GM18519 (cell line): Measurements from ENCODE around the gene LYZL2.
"Not testable (repeated sequence)": the region's sequence is repeated elsewhere in the genome, so short reads cannot be mapped to it uniquely, and the experiment has no call there.

ENCODE experiments used
- ATAC-seq: cut with Tn5 transposase; IDR thresholded peaks from one replicate; pipeline ENCODE4 v1.9.1; 2021; ENCODE audit warnings: mild to moderate bottlenecking, moderate library complexity; ENCODE audit not compliant: unreplicated experiment, low FRiP score

LYZL2 gene

DNA sequence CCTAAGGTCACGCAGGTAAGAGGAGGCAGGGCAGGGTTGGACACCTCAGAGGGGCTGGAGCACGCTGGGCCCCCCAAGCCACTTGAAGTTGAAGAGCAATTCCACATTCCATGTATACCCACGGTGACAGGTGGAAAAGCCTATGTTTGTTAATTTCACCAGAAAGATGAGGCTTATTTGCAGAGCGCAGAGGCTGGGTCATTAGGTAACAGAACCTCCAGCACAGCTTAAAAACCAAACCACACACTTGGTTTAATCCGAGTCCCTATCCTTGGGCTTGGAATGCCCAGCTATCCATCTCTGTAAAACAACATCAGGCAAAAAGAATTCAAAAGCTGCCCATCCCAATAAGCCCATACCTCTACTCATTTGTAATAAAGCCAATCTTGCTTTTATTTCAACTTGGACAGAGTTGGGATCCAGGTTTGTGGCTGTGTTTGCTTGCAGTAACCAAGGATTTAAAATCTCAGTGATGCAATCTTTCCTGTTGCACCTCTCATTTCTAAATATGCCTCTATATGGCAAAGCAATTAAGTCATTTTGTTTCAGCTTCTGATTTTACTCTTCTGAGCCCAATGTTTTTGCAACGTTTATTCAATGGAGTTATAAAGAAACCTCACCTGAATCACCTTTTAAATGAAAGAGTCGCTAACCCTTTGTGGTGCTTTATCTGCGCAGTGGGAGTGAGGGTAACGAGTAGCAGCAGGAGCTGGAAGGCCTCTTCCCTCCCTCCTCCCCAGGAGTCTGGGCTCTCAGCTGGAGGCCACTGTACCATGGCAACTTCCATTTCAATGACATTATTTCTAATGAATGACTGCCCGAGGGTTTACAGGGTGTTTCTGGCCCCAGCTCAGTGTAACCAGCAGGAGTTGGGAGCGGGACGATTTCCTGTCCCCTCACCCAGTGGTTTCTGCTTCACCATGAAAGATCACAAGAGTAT, 32.8 kb downstream of the LYZL2 start:
- ATAC-seq = not testable (repeated sequence)

DNA sequence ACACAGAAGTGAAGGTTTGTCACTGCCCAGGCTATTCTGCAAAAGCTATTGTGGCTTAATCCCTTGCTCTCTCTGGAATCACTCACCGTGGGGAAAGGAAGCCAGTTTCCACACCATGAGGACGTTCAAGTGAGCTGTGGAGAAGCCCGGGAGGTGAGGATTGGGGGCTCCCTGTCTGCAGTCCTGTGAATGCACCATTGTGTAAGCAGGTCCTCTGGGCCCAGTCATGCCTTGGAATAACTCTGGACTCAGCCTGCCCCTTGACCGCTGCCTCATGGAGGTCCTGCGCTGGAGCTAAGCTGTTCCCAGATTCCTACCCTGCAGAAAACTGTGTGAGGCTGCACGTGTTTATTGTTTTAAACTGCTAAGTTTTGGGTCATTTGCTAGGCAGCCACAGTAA, 33.5 kb downstream of the LYZL2 start:
- no peak for ATAC-seq

DNA sequence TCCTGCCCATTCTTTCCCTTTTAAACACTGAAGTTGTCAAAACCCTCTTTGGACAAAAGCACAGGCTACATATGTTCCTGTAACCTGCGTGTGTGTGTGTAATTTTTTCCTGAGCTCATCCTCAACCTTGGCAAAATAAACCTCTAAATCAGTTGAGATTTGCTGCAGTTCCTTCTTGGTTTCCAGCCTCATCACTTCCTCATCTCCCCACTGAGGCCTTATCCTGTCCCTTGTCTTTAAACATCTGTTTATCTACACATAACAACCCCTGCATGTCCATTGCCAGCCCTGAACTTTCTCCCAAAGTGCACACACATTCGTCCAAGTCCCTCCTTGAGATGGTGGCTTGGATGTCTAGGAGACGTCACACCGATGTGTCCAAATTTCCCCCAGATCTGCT, 35.5 kb downstream of the LYZL2 start:
- no peak for ATAC-seq

DNA sequence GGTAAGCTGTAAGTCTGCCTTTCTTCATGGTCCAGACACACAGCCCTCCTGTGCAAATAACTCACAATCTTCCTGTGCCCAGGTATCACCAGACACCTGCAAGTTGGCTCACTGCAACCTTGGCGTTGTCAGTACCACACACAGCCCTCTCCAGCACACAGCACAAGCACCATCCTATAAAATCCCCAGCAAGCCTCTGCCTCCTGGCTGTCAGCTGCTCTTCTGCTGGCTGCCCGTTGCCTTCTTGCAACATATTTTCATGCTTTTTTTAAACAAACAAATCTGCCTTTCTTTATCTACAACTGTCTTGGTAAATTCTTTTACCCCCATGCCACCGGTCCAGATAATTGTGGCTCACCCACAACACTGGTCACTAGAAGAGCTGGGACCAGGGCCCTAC, 36.8 kb downstream of the LYZL2 start:
- not testable (repeated sequence) for ATAC-seq

DNA sequence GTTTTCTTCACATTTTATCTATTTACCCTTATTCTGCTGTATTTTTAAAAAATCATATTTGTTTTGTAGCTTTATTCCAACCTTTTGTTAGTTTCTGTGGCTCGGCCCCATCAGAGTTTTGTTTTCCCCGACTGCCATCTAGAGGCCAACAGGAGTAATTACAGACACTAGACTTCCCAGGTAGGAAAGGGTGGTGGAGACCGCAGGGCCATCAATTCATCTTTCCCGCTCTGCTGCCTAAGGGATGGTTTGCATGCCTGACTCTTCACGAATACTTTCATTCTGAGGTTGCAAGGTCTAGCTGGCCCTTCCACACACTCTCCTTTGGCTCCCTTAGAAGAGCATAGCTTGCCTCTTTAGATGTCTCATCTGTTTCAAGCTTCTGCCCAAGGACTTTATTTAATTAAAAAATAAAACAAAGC, 38.3 kb downstream of the LYZL2 start:
- no peak for ATAC-seq

DNA sequence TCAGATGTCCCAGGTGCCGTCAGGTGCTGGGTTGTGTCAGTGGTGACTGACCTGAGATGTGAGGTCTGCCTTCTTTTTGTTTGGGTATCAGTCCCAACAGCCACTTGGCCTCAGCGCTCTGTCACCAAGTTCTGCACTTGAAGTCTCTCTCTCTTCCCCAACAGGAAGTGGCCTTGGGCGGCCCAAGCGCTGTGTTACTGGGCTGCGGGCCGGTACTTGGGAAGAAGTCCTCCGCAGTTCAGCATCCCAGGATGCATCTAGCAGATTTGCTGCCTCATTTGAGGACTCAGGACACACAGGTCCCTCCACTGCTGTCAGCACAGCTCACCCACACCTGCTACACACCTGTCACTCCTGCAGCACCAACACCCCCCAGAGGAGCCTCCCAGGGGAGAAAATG, 40.1 kb downstream of the LYZL2 start:
- no peak for ATAC-seq

DNA sequence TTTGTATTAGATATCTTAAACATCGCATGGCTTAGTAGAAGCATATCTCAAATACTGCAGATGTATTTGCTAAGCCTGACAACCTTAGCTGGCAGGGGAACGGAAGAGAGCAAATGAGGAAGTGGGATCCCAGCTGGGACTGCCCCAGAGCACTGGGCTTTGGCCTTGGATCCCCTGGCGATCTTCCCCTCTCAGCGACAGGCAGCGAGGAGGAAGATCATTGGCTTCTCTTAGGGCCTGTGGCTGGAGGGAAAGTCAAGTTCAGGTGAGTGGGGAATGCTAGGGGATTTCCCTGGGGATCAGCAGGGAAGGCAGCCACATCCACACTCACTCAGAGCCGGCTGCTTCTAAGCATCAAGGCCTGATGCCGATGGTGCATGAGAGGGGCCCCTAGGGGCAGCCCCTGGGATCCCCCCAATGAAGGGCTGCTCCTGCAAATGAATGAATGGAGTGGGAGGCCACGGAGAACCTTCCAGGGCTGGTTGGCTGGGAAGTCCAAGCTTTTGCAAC, 42.0 kb downstream of the LYZL2 start:
- peak; percentile 70 for ATAC-seq

DNA sequence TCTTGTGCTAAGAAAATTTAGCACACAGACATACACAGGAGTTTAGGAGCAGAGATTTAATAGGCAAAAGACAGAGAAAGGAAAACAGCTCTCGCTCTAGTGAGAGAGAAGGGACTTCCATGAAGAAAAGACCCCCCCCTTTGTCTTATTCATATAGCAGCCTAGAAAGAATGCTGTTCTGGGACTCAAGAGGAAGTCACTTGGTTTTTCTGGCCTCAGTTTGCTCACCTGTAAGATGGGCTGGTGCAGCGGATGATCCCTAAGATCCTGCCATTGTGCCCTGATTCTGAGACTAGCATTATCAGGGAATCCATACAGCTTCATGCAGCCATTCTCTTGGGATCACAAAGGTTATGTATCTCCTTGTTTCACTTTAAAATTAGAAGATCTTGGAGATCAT, 42.7 kb downstream of the LYZL2 start:
- no peak for ATAC-seq

DNA sequence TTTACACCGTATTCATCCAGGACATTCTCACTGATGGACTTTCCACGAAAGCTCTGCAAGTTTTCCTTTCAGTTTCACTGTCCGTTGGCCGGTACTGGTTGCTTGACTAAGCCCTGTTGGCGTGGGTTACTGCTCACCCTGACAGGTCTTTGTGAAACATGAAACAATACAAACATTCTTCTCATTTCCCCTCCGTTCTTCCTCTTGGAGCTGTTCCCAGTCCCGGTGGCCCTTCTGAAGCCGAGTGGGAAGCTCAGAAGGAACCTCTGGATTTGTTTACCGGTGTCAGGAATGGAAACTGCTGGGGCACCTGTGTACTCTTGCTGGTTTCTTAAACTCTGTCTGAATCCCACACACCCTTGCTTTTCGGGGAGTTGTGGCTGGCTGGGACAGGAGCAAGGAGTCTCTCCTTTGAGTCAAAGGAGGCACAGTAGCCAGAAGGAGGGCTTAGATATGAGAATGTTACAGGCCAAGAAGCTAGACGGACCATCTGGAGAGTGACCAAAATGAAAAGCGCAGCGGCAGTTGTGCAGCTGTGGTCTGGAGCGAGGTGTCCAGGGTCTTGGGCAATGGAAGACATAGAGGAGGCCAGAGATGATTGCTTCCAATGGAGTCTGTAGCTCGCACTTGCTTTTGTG, 45.7 kb downstream of the LYZL2 start:
- no peak for ATAC-seq

DNA sequence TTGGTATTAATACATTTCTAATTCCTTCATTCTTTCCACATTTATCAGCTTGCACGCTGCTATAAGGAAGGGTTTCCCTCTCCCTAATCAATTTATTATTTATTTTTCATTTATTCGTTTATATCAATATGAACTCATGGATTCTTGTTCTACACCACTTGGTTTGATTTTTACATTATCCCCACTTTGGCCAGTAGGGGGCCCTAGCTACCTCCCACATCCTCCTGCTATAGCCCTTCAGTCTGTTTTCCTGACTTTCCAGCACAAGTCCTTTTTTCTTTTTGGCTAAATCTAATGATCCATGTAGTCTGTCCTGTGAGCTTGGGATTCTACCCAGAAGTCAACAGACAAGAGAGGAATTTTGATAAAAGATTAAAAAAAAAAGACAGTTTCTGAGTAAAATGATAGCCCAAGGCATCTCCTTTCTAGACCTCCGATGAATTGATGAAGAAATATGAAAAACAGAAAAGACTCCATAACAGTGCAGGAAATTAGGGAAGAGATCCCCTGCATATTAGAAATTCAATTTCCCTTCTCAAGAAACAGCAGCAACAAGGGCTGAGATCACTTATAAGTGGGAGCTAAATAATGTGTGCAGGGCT, 47.7 kb downstream of the LYZL2 start:
- ATAC-seq = no peak

DNA sequence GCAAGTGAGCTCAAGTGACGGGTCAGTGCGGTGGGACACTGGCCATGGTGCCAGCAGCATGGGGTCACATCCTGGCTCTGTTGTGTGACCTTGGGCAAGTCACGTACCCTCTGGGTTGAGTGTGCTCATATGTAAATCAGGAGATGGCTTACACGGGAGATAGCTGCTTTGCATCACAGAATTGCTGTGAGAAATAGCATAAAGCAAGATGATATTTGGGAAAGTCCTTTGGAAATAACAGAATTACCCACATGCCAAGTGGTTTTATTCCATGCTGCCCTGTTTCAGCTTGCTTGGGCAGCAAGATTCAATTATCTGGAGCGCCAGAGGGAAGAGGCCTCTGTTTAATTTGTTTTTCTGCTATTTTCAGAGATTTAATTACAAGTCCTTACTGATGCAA, 48.9 kb downstream of the LYZL2 start:
- ATAC-seq = no peak

DNA sequence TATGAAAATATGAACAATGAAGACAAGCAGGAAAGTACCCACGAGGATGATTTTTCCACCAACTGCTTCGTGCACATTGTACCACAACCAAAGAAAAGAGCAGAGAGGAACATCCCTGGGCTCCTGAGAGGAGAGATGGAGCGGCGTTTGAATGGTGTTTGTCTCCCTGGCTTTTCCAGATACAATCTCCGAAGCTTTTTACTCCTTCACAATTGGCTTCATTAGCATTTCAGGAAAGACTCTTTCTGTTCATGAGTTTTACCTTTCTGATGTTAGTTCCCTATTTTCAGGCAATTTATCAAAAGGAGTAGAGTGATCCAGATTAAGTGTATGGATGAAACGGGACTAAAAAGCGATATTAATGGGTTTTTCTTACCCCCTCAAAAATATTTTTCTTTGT, 49.3 kb downstream of the LYZL2 start:
- no peak for ATAC-seq

DNA sequence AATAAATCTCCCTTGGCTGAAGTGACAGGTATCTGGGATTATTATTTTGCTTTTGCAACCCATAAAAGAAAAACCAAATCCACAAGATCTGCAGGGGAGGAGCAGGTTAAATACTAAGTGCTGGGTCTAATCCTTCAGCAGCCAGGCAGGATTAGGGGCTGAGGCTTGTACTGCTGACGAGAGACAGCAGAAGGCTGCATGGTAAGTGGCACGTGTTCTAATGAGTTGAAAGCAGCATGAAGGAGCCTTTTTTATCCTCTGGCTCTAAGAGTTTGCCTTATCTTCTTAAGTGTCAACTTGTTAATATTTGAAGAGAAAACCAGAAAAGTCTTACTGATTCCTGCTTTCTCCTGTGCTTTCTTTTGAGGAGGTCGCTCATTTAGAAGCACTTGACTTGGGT, 50.0 kb downstream of the LYZL2 start:
- ATAC-seq = no peak

DNA sequence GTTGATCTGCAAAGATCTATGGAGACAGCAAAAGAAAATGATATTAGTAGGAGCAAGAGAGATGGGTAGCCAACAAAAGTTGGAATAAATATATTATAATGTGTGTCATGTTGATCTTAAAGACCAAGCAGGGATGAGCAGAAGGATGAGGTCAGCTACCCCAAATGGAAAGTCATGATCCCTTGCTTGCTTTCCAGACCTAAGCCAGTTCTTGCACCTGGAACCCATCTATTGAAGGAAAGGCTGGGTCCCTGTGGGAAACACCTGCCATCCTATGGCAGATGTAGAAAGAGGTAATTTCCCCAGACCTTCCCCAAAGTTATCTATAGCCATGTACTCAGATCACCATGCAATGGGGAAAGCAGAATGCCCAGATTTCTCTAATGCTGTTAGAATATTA, 52.5 kb downstream of the LYZL2 start:
- ATAC-seq = no peak

DNA sequence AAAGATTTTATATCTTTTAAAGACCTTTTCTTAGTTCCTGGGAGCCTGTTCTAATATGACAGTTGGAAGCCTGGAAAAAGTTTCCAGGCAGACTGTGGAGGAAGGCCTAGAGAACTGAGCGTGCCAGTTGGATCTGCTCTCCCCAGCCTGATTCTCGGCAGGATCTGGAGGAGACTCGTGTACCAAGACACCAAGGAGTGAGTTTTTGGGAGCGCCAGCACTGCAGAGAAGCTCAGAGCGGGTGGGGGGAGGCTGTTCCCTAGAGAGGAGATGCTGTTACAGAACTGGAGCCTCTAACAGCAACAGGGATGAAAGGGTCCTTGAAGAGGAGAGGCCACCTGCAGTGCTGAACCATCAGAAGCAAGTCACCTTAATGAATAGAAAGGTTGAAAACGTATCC, 52.9 kb downstream of the LYZL2 start:
- ATAC-seq = no peak

DNA sequence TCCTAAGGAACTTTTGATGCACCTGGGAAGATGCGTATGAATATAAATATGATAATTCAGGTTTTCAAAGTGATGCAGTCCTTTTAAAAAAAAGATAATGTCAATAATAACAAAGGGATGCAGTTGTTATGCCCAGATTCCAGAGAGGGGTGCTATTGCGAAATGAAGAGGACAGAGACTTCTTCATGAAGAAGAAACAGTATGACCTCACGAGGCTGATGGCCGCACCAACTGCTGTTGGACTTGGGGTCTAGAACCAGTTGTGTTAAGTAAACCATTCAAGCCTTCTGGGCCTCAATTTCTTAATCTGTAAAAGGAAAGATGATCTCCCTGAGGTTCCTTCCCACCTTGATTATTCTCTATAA, 55.1 kb downstream of the LYZL2 start:
- ATAC-seq = no peak

DNA sequence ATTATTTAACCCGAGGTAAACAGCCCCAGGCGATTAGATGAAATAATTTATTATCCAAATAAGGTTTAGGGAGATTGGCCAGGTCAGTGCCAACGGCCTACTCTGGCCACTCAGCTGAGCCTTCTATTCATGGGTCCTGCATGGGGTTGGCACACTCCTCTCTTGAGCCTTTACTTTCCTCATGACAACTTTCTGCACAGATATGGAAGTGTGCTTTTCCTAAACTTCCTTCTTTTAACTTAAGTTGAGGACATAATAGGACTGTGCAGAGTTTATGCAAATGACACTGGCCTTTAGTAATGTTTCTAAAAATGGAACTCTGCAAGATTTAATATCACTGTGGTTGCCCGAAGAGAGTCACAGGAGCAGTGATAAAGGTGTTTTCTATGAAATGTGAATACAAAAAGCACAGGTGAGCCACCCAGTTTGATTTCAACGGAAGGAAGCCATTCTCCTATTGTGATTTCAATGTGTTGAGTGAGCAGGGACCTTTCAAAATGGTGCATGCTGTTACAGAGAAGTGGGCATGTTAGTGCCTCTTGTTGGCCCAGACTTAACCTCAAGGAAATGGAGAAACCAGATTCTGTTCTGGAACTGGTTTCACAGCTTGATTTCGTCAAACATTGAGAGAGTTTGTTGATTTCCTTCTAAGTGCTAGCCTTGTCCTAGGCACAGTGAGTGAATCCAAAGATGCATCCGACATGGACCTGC, 55.7 kb downstream of the LYZL2 start:
- ATAC-seq = no peak

DNA sequence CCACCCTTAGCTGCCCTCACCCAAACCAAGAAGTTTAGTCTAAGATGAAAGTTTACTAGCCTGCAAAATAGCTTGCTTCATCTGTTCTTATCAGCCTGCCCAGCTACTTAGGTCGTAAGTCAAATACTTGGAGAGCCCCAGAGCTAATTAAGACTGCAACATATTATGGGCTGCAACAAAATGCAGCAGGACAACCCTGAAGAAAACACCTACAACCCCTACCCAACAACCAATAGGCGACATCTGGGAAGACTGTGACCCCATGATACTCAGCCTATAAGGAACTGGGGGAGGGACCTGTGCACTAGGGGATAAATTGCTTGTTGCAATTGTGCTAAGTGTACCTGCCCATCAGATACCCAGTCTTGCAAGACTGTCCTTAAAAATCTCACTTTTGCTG, 64.1 kb downstream of the LYZL2 start:
- ATAC-seq = no peak

DNA sequence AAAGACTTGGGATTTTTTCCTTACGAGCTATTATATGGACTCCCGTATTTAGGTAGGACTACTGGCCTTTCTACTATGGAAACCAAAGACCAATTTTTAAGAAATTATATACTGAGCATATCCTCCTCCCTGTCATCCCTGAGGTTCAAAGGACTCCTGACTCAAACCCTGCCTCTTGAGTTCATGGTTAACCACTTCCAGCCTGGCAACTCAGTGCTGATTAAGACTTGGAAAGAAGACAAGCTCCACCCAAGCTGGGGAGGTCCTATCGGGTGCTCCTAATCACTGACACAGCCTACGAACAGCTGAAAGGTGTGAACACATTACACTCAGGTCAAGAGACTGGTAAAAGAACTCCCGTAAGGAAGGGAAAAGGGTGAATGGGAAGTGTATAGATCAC, 66.8 kb downstream of the LYZL2 start:
- ATAC-seq = no peak
